ENCODE measurements around the gene BMAL1.
A peak's percentile ranks its signal among the peaks of the same experiment; 100 is the strongest.
"Not testable (repeated sequence)": the region's sequence is repeated elsewhere in the genome, so short reads cannot be mapped to it uniquely, and the experiment has no call there.

The BMAL1 gene

GRCh38 chr11:13388741-13389140, 111.2 kb downstream of the BMAL1 start:
- DNase-seq = no peak

GRCh38 chr11:13391217-13391616, 113.6 kb downstream of the BMAL1 start:
- no peak for DNase-seq

DNA sequence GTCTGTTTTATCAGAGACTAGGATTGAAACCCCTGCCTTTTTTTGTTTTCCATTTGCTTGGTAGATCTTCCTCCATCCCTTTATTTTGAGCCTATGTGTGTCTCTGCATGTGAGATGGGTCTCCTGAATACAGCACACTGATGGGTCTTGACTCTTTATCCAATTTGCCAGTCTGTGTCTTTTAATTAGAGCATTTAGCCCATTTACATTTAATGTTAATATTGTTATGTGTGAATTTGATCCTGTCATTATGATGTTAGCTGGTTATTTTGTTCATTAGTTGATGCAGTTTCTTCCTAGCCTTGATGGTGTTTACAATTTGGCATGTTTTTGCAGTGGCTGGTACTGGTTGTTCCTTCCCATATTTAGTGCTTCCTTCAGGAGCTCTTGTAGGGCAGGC, 120.7 kb downstream of the BMAL1 start:
- DNase-seq = not testable (repeated sequence)

DNA sequence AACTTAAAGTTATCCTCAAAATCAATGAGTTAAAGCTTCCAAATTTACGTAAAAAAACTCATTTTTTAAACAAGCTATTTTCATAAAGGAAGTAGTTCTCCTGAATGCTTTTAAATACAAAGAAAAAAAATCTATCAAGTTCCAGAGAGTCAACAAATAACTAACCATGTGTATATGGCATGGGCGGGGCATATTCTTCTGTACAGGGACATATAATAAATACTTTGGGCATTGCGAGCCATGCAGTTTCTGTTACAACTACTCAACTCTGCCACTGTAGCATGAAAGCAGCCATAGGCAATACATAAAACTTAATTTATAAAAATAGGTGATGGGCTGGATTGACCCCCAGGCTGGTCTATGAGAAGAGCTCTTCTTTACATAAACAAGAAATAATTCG, 127.6 kb downstream of the BMAL1 start:
- no peak for DNase-seq

- no peak for DNase-seq
Measured at GRCh38 chr11:13415201-13415600, 137.6 kb downstream of the BMAL1 start.

DNA sequence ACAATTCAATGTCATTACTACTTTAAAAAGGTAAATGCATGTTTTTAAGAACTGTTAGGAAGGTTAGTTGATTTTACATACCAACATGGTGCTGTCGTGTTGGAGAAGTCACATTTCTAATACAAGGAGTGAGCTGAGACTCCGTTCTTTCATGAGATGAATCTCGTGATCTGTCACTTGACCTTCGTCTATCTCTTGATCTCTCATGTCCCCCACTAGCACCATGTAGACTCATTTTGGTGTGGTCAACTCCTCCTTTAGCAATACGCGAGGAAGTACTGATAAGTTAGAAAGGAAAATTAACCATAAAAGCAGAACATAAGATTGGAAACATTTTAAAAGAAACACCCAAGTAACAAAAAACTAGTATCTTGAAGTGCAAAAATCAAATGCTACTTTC, 144.0 kb downstream of the BMAL1 start:
- DNase-seq = no peak

- DNase-seq = no peak
Measured at GRCh38 chr11:13423372-13423771, 145.8 kb downstream of the BMAL1 start.

- no peak for DNase-seq
Measured at GRCh38 chr11:13427440-13427839, 149.8 kb downstream of the BMAL1 start.

DNA sequence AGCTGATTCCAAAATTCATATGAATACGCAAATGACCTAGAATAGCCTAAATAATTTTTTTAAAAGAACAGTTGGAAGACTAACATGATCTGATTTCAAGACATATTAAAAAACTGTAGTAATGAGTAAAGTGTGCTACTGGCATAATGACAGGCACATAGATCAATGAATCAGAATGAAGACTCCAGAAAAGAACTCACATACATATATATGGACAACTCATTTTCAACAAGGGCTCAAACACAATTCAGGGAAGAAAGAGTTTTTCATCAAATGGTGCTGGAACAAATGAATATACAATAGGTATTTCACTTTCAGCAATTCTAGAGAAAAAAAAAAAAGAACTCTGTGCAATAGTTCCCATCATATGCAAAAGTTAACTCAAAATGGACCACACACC, 151.7 kb downstream of the BMAL1 start:
- no peak for DNase-seq

- no peak for DNase-seq
Measured at GRCh38 chr11:13429836-13430235, 152.2 kb downstream of the BMAL1 start.

DNA sequence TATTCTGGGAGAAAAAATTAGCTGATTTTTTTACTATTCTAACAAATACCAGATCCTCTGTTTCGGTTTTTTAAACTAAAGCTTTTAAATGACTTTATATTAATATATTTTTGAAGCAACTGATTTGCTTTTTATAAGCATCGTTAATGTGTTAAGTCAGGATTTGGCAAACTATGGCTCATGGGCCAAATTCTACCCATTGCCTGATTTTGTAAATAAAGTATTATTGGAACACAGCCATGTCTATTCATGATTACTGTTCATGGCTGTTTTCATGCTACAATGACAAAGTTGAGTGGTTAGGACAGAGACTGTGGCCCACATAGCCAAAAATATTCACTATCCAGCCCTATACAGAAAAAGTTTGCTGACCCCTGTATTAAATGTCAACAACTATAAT, 155.8 kb downstream of the BMAL1 start:
- no peak for DNase-seq

- peak; percentile 41 for DNase-seq
Measured at GRCh38 chr11:13434247-13435205, 156.9 kb downstream of the BMAL1 start.

DNA sequence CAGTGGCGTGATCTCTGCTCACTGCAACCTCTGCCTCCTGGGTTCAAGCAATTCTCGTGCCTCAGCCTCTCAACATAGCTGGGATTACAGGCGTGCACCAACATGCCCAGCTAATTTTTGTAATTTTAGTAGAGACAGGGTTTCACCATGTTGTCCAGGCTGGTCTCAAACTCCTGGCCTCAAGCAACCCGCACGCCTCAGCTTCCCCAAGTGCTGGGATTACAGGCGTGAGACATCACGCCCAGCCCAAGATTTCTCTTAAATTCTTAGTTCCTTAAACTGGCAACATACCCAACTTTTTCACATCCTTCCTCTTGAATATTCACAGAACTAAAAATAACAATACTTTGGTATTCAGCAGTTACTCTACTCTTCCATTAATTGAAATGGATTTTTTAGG, 159.2 kb downstream of the BMAL1 start:
- not testable (repeated sequence) for DNase-seq

Measured in NCI-H774 (cell line).